Gastroesophageal sphincter (tissue), 3 donors: ENCODE results near the gene LDLRAD3.

Source experiments
- CTCF ChIP-seq, 4 experiments: fragments of 200-600 bp in 2 of 4; fragments of 450-650 bp in 2 of 4; sonication (generic) in 1 of 4; IDR thresholded peaks; one replicate each; pipeline ENCODE4 v1.5.1; 2017 to 2019; ENCODE audit warnings: antibody characterized with exemption in 4 of 4, mild to moderate bottlenecking in 2 of 4, moderate library complexity in 2 of 4
- POLR2A ChIP-seq, 2 donors: fragments of 450-650 bp; IDR thresholded peaks; one replicate each; pipeline ENCODE4 v1.6.1; 2017; ENCODE audit warnings: antibody characterized with exemption in 2 of 2, mild to moderate bottlenecking in 2 of 2, moderate library complexity in 1 of 2

- no peak for TF ChIP-seq POLR2A (IDR thresholded peaks at IDR 0.05)
- TF ChIP-seq CTCF (IDR thresholded peaks at IDR 0.05): no peak
Observed at GRCh38 chr11:36015799-36016198, 71.9 kb downstream of the LDLRAD3 start.
